GM08714 (cell line): ENCODE results near the gene XPO4.

ENCODE experiments used
- H3K4me3 ChIP-seq: fragments of 200-500 bp; sonication (Bioruptor generic); 2 replicates; pipeline ENCODE4 v1.5.1; 2014; ENCODE audit warnings: mild to moderate bottlenecking, low read length, inconsistent platforms
- ZNF274 ChIP-seq: IDR thresholded peaks from 2 replicates; pipeline ENCODE4 v1.6.1; 2012; ENCODE audit warnings: mild to moderate bottlenecking, low read depth, low read length

The XPO4 gene

GRCh38 chr13:20826301-20826700 lies 76.2 kb downstream of the XPO4 start:
- no peak for TF ChIP-seq ZNF274
- H3K4me3 ChIP-seq = no peak overlapping the region

GRCh38 chr13:20825477-20825875 lies 77.1 kb downstream of the XPO4 start:
- TF ChIP-seq ZNF274 = no peak
- no peak overlapping the region for H3K4me3 ChIP-seq

- no peak overlapping the region for H3K4me3 ChIP-seq
- no peak for TF ChIP-seq ZNF274
Observed at GRCh38 chr13:20824762-20825476, 77.6 kb downstream of the XPO4 start.

- no peak overlapping the region for H3K4me3 ChIP-seq
- TF ChIP-seq ZNF274 = no peak
Observed at GRCh38 chr13:20823071-20823470, 79.5 kb downstream of the XPO4 start.

GRCh38 chr13:20822406-20822805 lies 80.1 kb downstream of the XPO4 start:
- no peak for TF ChIP-seq ZNF274

GRCh38 chr13:20819715-20820114 lies 82.8 kb downstream of the XPO4 start:
- no peak for TF ChIP-seq ZNF274

More at GRCh38 chr13:20822406-20822805, 80.1 kb downstream of the XPO4 start:
- H3K4me3 ChIP-seq = no peak overlapping the region

GRCh38 chr13:20815464-20815863 lies 87.1 kb downstream of the XPO4 start:
- TF ChIP-seq ZNF274 = no peak
- H3K4me3 ChIP-seq = no peak overlapping the region

More at GRCh38 chr13:20819715-20820114, 82.8 kb downstream of the XPO4 start:
- H3K4me3 ChIP-seq = no peak overlapping the region

GRCh38 chr13:20814224-20814910 lies 88.2 kb downstream of the XPO4 start:
- H3K4me3 ChIP-seq = no peak overlapping the region
- no peak for TF ChIP-seq ZNF274

- no peak overlapping the region for H3K4me3 ChIP-seq
Observed at GRCh38 chr13:20812890-20813289, 89.7 kb downstream of the XPO4 start.

GRCh38 chr13:20810808-20811207 lies 91.7 kb downstream of the XPO4 start:
- TF ChIP-seq ZNF274 = no peak
- no peak overlapping the region for H3K4me3 ChIP-seq

More at GRCh38 chr13:20812890-20813289, 89.7 kb downstream of the XPO4 start:
- TF ChIP-seq ZNF274 = no peak

- H3K4me3 ChIP-seq = no peak overlapping the region
- no peak for TF ChIP-seq ZNF274
Observed at GRCh38 chr13:20808874-20809273, 93.7 kb downstream of the XPO4 start.

GRCh38 chr13:20803180-20803965 lies 99.2 kb downstream of the XPO4 start:
- no peak for TF ChIP-seq ZNF274
- H3K4me3 ChIP-seq = no peak overlapping the region

GRCh38 chr13:20801707-20802106 lies 100.8 kb downstream of the XPO4 start:
- no peak overlapping the region for H3K4me3 ChIP-seq
- no peak for TF ChIP-seq ZNF274

GRCh38 chr13:20799726-20800416 lies 102.7 kb downstream of the XPO4 start:
- no peak for TF ChIP-seq ZNF274
- H3K4me3 ChIP-seq = no peak overlapping the region
